ENCODE results near the gene SUCLG2.
A peak's percentile ranks its signal among the peaks of the same experiment; 100 is the strongest.
"Not testable (repeated sequence)": the region's sequence is repeated elsewhere in the genome, so short reads cannot be mapped to it uniquely, and the experiment has no call there.

Gene SUCLG2

GRCh38 chr3:67609709-67610108, 44.7 kb downstream of the SUCLG2 start:
- Mint-ChIP-seq H3K36me3 (ENCODE audit: low read depth) (peaks cover 54% of the 10 kb centered on the region), H3K27ac (no peak overlapping the region), H3K4me3 (no peak overlapping the region), H3K27me3 (ENCODE audit: low read depth) (no peaks in the 10 kb centered on the region), H3K4me1 (ENCODE audit: low read depth) (peaks cover 17% of the 10 kb centered on the region), H3K9me3 (peaks cover 4% of the 10 kb centered on the region)

- peaks cover 20% of the 10 kb centered on the region for H3K4me1 Mint-ChIP-seq (ENCODE audit: low read depth)
- H3K27ac Mint-ChIP-seq: no peak overlapping the region
- H3K36me3 Mint-ChIP-seq (ENCODE audit: low read depth): peaks cover 53% of the 10 kb centered on the region
- no peaks in the 10 kb centered on the region for H3K27me3 Mint-ChIP-seq (ENCODE audit: low read depth)
- H3K4me3 Mint-ChIP-seq: no peak overlapping the region
- no peaks in the 10 kb centered on the region for H3K9me3 Mint-ChIP-seq
These were observed 46.4 kb downstream of the SUCLG2 start for GRCh38 chr3:67608034-67608433.

GRCh38 chr3:67605377-67605776, 49.0 kb downstream of the SUCLG2 start:
- H3K9me3 Mint-ChIP-seq: no peaks in the 10 kb centered on the region
- H3K36me3 Mint-ChIP-seq (ENCODE audit: low read depth): peaks cover 48% of the 10 kb centered on the region
- no peak overlapping the region for H3K4me3 Mint-ChIP-seq
- H3K4me1 Mint-ChIP-seq (ENCODE audit: low read depth): peaks cover 33% of the 10 kb centered on the region
- H3K27me3 Mint-ChIP-seq (ENCODE audit: low read depth): no peaks in the 10 kb centered on the region
- no peak overlapping the region for H3K27ac Mint-ChIP-seq

- no peaks in the 10 kb centered on the region for H3K9me3 Mint-ChIP-seq
- H3K27ac Mint-ChIP-seq: no peak overlapping the region
- H3K4me1 Mint-ChIP-seq (ENCODE audit: low read depth): peaks cover 42% of the 10 kb centered on the region
- H3K4me3 Mint-ChIP-seq: no peak overlapping the region
- H3K36me3 Mint-ChIP-seq (ENCODE audit: low read depth): peaks cover 45% of the 10 kb centered on the region
- H3K27me3 Mint-ChIP-seq (ENCODE audit: low read depth): no peaks in the 10 kb centered on the region
These were observed 51.6 kb downstream of the SUCLG2 start for GRCh38 chr3:67602816-67603215.

GRCh38 chr3:67601919-67602608, 52.3 kb downstream of the SUCLG2 start:
- Mint-ChIP-seq H3K27ac (peak overlapping the region; percentile 31), H3K36me3 (ENCODE audit: low read depth) (peaks cover 43% of the 10 kb centered on the region), H3K4me1 (ENCODE audit: low read depth) (peaks cover 42% of the 10 kb centered on the region), H3K9me3 (no peaks in the 10 kb centered on the region), H3K4me3 (peak overlapping the region; percentile 73), H3K27me3 (ENCODE audit: low read depth) (no peaks in the 10 kb centered on the region)

DNA sequence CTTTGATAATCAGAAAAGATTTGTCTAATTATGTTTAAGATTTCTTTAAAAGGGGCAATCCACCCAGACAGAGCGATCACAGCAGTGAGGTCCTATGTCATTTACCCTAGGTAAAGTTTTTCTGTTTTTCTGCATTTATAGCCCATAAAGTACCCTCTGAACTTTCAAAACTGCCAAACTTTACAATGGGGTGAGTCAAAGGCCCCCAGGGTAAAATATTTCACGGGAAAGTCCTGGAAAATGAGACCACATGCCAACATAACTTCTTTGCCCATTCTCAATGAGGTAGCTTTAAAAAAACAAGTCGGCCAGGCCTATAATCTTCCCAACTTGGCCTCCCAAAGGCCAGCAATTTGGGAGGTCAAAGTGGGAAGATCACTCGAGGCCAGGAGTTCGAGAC, 53.0 kb downstream of the SUCLG2 start:
- Mint-ChIP-seq H3K9me3 (no peaks in the 10 kb centered on the region), H3K4me1 (ENCODE audit: low read depth) (peaks cover 46% of the 10 kb centered on the region), H3K27me3 (ENCODE audit: low read depth) (no peaks in the 10 kb centered on the region), H3K27ac (no peak overlapping the region), H3K4me3 (no peak overlapping the region), H3K36me3 (ENCODE audit: low read depth) (peaks cover 45% of the 10 kb centered on the region)

- Mint-ChIP-seq H3K36me3 (ENCODE audit: low read depth) (peaks cover 42% of the 10 kb centered on the region), H3K27ac (no peak overlapping the region), H3K4me1 (ENCODE audit: low read depth) (peaks cover 41% of the 10 kb centered on the region), H3K27me3 (ENCODE audit: low read depth) (no peaks in the 10 kb centered on the region), H3K4me3 (no peak overlapping the region), H3K9me3 (no peaks in the 10 kb centered on the region)
These were observed 54.6 kb downstream of the SUCLG2 start for GRCh38 chr3:67599821-67600220.

GRCh38 chr3:67598814-67599556, 55.4 kb downstream of the SUCLG2 start:
- H3K4me1 Mint-ChIP-seq (ENCODE audit: low read depth): peaks cover 38% of the 10 kb centered on the region
- no peak overlapping the region for H3K27ac Mint-ChIP-seq
- H3K27me3 Mint-ChIP-seq (ENCODE audit: low read depth): no peaks in the 10 kb centered on the region
- peaks cover 37% of the 10 kb centered on the region for H3K36me3 Mint-ChIP-seq (ENCODE audit: low read depth)
- H3K9me3 Mint-ChIP-seq: no peaks in the 10 kb centered on the region
- no peak overlapping the region for H3K4me3 Mint-ChIP-seq

DNA sequence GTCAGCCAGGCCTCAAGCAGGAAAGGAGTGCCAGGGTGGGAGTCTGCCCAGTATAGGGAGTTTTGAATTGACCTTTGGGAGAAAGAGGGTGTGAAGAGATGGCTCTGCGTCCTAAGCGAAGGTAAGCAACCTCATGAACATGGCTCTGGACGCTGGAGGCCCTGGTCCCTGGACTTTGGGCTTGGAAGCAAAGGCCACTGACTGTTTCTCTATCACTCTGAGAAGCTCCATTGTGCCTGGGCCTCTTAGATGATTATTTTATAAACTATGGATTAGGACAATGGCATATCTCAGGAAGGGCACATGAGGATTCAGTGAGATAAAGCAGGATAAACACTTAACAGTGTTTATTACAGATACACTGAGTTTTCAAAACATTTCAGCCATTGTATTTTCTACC, 59.0 kb downstream of the SUCLG2 start:
- Mint-ChIP-seq H3K9me3 (no peaks in the 10 kb centered on the region), H3K4me3 (no peak overlapping the region), H3K27me3 (ENCODE audit: low read depth) (no peaks in the 10 kb centered on the region), H3K27ac (no peak overlapping the region), H3K4me1 (ENCODE audit: low read depth) (peaks cover 26% of the 10 kb centered on the region), H3K36me3 (ENCODE audit: low read depth) (peaks cover 44% of the 10 kb centered on the region)

DNA sequence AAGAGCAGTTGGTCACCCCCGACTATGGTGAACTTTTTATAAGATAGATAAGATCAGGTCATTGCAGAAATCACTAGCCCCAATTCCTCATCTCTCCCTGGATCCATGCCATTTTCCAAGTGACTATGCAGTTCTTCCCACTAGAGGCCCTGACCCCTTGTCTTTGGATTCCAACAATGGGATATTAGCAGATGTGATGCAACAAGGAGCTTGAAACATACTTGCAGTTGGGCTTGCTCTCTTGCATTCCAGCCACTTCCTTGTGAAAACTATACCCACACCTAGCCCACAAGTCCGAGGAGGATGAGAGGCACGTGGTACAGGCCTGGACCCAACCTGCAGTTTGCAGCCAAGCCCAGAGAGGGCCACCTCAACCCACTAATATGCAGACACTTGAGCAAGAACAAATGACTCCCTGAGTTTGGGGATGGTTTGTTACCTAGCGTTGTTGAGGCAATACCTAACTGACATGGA, 60.6 kb downstream of the SUCLG2 start:
- Mint-ChIP-seq H3K4me1 (ENCODE audit: low read depth) (peaks cover 13% of the 10 kb centered on the region), H3K9me3 (no peaks in the 10 kb centered on the region), H3K36me3 (ENCODE audit: low read depth) (peaks cover 40% of the 10 kb centered on the region), H3K4me3 (no peak overlapping the region), H3K27me3 (ENCODE audit: low read depth) (no peaks in the 10 kb centered on the region), H3K27ac (no peak overlapping the region)

GRCh38 chr3:67592057-67592456, 62.4 kb downstream of the SUCLG2 start:
- H3K4me1 Mint-ChIP-seq (ENCODE audit: low read depth): peaks cover 9% of the 10 kb centered on the region
- no peaks in the 10 kb centered on the region for H3K27me3 Mint-ChIP-seq (ENCODE audit: low read depth)
- no peak overlapping the region for H3K27ac Mint-ChIP-seq
- peaks cover 38% of the 10 kb centered on the region for H3K36me3 Mint-ChIP-seq (ENCODE audit: low read depth)
- no peak overlapping the region for H3K4me3 Mint-ChIP-seq
- no peaks in the 10 kb centered on the region for H3K9me3 Mint-ChIP-seq

DNA sequence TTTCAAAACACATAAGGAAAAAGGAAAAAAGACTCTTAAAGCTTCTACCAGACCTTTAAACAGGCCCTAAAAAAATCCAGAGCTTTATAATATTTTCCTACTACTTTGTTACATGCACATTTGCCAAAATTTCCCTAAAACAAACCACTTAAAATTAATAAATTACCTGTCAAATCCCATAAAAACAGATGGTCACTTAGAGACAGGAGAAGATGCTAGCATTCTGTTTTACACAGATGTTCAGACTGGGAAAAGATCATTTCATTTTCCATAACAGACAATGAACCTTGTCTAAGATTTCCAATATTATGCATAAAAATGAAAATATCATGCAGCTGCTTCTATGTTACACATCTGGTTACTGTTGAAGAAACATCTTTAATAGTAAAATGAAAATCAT, 66.6 kb downstream of the SUCLG2 start:
- Mint-ChIP-seq H3K4me1 (ENCODE audit: low read depth) (peaks cover 3% of the 10 kb centered on the region), H3K36me3 (ENCODE audit: low read depth) (peaks cover 43% of the 10 kb centered on the region), H3K4me3 (no peak overlapping the region), H3K27me3 (ENCODE audit: low read depth) (no peaks in the 10 kb centered on the region), H3K9me3 (no peaks in the 10 kb centered on the region), H3K27ac (no peak overlapping the region)

- Mint-ChIP-seq H3K4me1 (ENCODE audit: low read depth) (peaks cover 3% of the 10 kb centered on the region), H3K4me3 (no peak overlapping the region), H3K36me3 (ENCODE audit: low read depth) (peaks cover 44% of the 10 kb centered on the region), H3K9me3 (no peaks in the 10 kb centered on the region), H3K27ac (peak overlapping the region; percentile 6), H3K27me3 (ENCODE audit: low read depth) (no peaks in the 10 kb centered on the region)
These were observed 67.1 kb downstream of the SUCLG2 start for GRCh38 chr3:67587301-67587700.

DNA sequence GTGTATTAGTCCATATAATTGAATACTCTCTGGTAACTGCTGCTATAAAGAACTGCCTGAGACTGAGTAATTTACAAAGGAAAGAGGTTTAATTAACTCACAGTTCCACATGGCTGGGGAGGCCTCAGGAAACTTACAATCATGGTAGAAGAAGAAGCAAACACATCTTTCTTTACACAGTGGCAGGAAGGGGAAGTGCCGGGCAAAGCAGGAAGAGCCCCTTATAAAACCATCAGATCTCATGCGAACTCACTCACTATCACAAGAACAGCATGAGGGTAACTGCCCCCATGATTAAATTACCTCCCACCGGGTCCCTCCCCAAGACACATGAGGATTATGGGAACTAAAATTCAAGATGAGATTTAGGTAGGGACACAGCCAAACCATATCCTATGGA, 69.8 kb downstream of the SUCLG2 start:
- H3K27me3 Mint-ChIP-seq (ENCODE audit: low read depth); H3K4me3 Mint-ChIP-seq; H3K9me3 Mint-ChIP-seq; H3K4me1 Mint-ChIP-seq (ENCODE audit: low read depth); H3K27ac Mint-ChIP-seq: not testable (repeated sequence)
- peaks cover 39% of the 10 kb centered on the region for H3K36me3 Mint-ChIP-seq (ENCODE audit: low read depth)

- Mint-ChIP-seq H3K36me3 (ENCODE audit: low read depth) (peaks cover 32% of the 10 kb centered on the region), H3K27ac (no peak overlapping the region), H3K4me1 (ENCODE audit: low read depth) (peaks cover 3% of the 10 kb centered on the region), H3K9me3 (no peaks in the 10 kb centered on the region), H3K4me3 (no peak overlapping the region), H3K27me3 (ENCODE audit: low read depth) (no peaks in the 10 kb centered on the region)
These were observed 73.9 kb downstream of the SUCLG2 start for GRCh38 chr3:67580430-67581000.
